Fibroblast of the aortic adventitia (primary cell): ENCODE measurements around the gene TMEM52. TPM values are rescaled to one million over a fixed set of nuclear protein-coding genes. Genes with fewer than 3 reads are reported as not detected.

Experiments
- DNase-seq: peaks from one replicate; pipeline ENCODE4 v3.0.0-alpha.2; 2010; ENCODE audit warnings: low read depth
- H3K4me3 ChIP-seq: 2 replicates; pipeline ENCODE4 v1.5.1; 2011; ENCODE audit warnings: low read depth, mild to moderate bottlenecking, control low read depth, low read length, moderate library complexity
- total RNA-seq: library from RNA; depleted of rRNA; stranded (reverse); fragments of >200 nt; gene quantifications from 2 replicates; pipeline ENCODE4 v1.2.3, GENCODE V29; 2012; ENCODE audit warnings: low replicate concordance
- TF ChIP-seq, protein P1 (sequence below): IDR thresholded peaks from 2 replicates; pipeline ENCODE4 v1.5.1; 2011; ENCODE audit warnings: mild to moderate bottlenecking, low read length, control low read depth, inconsistent platforms; ENCODE audit not compliant: insufficient read depth

The TMEM52 gene
- total RNA-seq, 1 donor = 0.72 TPM

DNA sequence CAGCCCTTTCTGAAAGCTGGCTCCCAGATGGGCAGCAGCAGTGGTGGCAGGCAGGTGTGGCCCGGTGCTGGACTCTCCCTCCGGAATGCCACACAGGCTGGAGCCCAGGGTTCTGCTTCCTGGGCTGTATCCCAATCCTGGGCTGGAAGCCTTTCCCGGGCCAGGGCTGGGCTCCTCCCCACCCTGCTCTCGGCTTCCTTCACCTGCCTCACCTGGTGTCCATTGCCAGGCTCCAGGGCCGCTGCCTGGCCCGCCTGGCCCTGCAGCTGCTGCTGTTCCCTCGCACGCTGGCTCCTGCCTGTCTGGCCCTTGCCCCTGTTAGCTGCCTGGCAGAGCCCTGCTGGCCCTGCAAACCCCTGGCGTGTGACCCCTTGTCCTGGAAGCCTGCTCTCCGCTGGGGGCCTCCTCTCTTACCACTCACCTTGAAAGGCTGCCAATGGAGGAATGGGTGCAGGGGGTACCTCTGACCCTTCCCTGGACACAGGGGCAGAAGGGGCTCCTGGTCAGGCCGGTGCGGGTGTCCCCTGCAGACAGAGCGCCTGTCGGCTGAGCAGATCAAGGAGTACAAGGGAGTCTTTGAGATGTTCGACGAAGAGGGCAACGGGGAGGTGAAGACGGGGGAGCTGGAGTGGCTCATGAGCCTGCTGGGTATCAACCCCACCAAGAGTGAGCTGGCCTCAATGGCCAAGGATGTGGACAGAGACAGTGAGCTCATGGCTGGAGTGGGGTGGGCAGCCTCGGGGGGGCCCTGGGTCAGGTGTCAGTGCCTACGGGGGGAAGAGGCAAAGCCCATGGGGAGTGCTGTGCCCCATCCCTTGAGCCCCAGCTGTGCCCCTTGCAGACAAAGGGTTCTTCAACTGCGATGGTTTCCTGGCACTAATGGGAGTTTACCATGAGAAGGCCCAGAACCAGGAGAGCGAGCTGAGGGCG lies 2.9 kb downstream of the TMEM52 start:
- DNase-seq = no peak
- TF ChIP-seq, protein P1, sequence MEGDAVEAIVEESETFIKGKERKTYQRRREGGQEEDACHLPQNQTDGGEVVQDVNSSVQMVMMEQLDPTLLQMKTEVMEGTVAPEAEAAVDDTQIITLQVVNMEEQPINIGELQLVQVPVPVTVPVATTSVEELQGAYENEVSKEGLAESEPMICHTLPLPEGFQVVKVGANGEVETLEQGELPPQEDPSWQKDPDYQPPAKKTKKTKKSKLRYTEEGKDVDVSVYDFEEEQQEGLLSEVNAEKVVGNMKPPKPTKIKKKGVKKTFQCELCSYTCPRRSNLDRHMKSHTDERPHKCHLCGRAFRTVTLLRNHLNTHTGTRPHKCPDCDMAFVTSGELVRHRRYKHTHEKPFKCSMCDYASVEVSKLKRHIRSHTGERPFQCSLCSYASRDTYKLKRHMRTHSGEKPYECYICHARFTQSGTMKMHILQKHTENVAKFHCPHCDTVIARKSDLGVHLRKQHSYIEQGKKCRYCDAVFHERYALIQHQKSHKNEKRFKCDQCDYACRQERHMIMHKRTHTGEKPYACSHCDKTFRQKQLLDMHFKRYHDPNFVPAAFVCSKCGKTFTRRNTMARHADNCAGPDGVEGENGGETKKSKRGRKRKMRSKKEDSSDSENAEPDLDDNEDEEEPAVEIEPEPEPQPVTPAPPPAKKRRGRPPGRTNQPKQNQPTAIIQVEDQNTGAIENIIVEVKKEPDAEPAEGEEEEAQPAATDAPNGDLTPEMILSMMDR = no peak
- no peak overlapping the region for H3K4me3 ChIP-seq

DNA sequence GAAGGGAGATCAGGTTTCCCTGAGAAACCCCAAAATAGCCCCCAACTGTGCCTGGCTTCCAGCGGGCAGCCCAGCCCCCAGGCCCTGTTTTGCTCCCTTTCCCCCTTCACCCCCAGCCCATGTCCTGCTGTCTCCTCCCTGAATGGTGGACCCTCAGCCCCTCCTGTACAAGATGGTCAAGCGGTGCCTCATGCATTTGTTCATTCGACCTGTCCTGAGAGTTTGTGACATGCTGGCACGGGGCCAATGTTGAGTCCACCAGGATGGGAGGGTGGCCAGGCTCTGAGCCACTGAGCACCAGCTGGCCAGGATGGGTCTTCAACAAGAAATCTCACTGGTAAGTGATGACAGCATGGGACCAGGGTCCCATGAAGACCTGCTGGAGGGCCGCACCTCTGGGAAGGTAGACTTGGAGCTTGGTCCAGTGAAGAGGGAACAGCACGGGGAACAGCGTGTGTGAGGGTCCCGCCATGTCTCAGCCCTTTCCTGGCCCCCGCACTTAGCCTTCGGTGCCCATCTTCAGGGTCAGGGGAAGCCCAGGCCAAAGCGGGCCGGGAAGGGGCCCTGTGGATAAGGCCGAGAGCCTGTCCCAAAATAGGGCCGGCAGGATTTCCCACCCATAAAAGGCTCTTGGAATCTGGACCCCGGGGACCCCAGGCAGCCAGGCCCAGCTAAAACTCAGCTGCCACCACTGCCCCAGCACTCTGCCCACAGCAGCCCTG lies 3.9 kb downstream of the TMEM52 start, which contains the start of gene CALML6:
Gene CALML6, plus strand, starts transcription at position 290 of the 722 bp plus-strand sequence. Its CDS starts 21 bp downstream, at position 311.
- DNase-seq = no peak
- no peak within 1 kb of the TSS for H3K4me3 ChIP-seq
- TF ChIP-seq, protein P1 = no peak

DNA sequence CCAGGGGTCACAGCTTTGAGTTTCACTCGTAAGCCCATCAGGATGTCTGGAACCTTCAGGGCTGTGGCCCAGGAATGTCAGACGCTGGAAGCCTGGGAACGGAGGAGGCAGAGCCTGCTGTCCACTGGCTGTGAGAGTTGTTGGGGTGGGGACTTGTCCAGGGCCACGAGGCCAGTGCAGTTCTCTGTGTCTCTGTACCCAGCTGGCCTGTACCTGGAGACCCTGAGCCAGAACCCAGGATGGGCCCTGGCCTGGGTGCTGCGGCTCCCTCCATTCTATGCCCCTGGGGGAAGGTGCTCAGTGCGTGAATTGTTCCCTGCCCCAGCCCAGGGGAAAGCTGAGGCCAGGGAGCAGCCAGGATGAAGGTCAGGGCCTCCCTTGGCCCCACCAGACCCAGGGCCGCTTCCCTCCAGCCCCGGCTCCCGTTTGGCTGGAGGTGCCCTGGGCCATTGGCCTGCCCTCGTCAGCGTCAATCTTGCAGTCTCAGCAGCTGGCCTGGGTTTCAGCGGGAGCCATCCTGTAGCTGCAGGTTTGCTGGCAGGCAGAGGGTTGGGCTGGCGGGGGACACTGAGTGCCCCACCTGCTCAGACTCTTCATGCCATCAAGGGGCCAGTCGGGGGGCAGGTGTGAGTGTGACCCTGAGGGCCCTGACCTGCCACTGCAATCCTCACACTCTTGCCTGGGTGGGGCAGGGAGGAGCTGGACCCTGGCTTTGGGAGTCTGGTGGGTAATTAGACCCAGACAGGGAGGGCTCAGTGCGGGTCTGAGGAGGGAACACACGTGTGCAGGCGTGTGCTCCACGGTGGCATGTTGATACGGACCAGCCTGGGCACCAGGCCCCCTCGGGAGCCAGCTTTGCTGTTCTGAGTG lies 4.7 kb downstream of the TMEM52 start:
- TF ChIP-seq, protein P1 = no peak
- H3K4me3 ChIP-seq = no peak overlapping the region
- no peak for DNase-seq

DNA sequence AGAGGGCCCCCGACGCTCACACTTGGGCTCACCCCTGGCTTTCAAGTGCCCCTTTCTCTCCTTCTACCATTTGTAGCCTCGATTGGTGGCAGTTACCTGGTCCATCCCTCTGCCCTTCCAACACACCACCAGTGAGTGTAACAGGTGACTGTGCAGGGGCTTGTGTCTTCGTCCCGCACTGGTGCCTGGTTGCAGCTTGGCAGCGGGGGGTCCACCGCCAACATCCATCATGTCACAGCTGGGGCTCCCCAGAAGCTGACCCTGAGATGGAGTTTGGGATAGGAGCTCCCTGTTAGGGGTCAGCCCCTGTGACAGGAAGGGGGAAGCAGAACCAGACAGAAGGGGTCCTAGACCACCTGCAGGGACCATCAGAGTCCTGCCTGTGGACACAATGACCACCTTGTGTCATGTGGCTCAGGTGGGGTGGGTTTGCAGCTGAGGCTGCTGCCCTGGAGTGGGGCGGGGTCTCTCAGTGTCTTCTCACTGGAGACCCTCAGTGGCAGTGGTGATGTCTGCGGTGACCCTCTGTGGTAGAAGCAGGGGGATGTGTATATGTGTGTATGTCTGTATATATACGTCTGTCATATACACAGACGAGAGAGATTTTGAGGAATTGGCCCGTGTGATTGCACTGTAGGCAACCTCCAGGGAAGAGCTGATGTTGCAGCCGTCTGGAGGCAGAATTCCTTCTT lies 7.6 kb downstream of the TMEM52 start:
- TF ChIP-seq, protein P1 = no peak
- H3K4me3 ChIP-seq = no peak overlapping the region
- no peak for DNase-seq

DNA sequence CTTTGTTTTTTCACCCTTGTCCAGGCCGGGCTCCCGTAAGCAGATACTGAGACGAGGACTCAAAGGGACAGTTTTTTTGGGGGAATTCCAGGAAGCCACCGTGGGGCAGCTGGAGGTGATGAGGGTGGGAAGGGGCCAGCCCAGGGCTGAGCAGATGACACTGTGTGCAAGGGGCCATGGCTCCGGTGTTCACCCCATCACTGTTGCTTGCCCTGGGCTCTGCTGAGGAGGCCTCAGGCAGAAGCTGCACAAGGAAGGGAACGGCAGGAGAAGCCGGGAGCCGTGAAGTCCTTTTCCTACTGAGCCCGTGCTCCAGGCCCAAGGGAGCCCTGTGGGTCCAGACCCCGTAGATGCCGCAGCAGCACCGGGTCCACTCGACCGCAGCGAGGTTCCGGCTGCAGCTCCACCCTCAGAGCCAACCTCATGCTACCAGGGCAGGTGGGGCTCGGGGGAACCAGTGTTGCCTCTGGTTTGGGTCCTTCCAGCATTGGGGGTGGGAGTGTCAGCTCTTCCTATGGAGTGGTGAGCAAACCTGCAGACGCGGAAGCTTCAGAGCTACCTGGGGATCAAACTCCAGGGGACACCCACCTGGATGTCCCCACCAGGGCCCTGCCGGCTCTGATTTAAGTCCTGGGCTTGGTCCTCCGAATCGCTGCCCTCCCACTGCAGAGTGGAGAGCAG lies 8.3 kb downstream of the TMEM52 start:
- no peak overlapping the region for H3K4me3 ChIP-seq
- TF ChIP-seq, protein P1 = no peak
- no peak for DNase-seq
